ENCODE results near the gene GALNT10.

DNA sequence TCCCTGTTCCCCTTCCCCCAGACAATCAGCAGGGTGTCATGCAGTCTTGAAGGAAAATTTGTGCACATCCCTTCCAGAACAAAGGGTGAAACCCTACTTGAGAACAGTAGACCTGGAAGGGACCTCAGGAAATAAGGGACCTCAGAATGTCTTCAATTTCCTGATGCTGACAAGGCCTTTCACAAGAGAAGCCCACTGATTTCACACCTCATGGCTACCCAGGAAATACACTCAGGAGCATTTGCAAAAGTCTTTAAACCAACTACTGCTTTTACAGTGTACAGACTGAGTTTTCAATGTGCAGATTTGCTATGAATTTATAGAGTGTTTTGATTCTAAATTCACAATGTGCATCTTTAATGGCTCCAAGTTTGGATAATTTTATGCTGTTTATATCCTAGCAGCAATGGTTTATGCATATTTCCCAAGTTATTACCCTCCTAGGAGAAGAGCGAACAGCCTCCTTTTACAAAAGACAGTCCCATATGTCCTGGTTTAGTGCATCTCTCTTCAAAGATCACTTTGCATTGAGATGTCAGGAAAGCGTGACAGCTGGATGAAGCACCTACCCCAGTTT, 74.8 kb downstream of the GALNT10 start:
- TF ChIP-seq, protein P1, sequence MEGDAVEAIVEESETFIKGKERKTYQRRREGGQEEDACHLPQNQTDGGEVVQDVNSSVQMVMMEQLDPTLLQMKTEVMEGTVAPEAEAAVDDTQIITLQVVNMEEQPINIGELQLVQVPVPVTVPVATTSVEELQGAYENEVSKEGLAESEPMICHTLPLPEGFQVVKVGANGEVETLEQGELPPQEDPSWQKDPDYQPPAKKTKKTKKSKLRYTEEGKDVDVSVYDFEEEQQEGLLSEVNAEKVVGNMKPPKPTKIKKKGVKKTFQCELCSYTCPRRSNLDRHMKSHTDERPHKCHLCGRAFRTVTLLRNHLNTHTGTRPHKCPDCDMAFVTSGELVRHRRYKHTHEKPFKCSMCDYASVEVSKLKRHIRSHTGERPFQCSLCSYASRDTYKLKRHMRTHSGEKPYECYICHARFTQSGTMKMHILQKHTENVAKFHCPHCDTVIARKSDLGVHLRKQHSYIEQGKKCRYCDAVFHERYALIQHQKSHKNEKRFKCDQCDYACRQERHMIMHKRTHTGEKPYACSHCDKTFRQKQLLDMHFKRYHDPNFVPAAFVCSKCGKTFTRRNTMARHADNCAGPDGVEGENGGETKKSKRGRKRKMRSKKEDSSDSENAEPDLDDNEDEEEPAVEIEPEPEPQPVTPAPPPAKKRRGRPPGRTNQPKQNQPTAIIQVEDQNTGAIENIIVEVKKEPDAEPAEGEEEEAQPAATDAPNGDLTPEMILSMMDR (IDR thresholded peaks at IDR 0.05; ENCODE audit: insufficient read depth, low read depth, low read length): no peak
- TF ChIP-seq EZH2 (IDR thresholded peaks at IDR 0.05; ENCODE audit: insufficient read depth, low read length): no peak
